Endothelial cell of hepatic sinusoid (primary cell): ENCODE data around the gene PLPP4.
"Not testable (repeated sequence)": the region's sequence is repeated elsewhere in the genome, so short reads cannot be mapped to it uniquely, and the experiment has no call there.

ENCODE experiments used
- in situ Hi-C: cut with HindIII; loops from 2 replicates; pipeline ENCODE4 v1.10.0; 2017; ENCODE audit warnings: low sequenced_read_pairs

The PLPP4 gene

GRCh38 chr10:120485946-120486345 lies 28.9 kb downstream of the PLPP4 start:
- in situ Hi-C loops = no loop called here

- in situ Hi-C loops = no loop called here
Observed at GRCh38 chr10:120486671-120487205, 29.7 kb downstream of the PLPP4 start.

DNA sequence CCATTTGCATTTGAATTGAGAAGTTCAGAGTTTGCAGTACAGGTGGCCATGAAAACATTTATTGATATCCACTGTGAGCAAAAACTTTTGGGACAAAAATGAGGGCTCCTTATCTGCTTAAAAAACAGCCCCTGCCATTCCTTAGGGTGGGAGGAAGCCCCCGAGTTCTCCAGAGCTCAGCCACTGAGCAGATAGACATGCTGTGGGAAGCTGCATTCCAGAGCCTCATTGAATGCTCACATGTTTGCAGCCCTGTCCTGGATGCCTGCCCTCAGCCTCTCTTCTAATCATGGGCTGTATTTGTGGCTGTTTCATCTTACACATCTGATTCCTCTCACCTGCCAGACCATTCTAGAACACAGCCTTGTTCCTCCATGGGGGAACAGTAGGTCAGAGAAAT lies 33.3 kb downstream of the PLPP4 start:
- in situ Hi-C loops = no loop called here

GRCh38 chr10:120492346-120492745 lies 35.3 kb downstream of the PLPP4 start:
- in situ Hi-C loops = no loop called here

DNA sequence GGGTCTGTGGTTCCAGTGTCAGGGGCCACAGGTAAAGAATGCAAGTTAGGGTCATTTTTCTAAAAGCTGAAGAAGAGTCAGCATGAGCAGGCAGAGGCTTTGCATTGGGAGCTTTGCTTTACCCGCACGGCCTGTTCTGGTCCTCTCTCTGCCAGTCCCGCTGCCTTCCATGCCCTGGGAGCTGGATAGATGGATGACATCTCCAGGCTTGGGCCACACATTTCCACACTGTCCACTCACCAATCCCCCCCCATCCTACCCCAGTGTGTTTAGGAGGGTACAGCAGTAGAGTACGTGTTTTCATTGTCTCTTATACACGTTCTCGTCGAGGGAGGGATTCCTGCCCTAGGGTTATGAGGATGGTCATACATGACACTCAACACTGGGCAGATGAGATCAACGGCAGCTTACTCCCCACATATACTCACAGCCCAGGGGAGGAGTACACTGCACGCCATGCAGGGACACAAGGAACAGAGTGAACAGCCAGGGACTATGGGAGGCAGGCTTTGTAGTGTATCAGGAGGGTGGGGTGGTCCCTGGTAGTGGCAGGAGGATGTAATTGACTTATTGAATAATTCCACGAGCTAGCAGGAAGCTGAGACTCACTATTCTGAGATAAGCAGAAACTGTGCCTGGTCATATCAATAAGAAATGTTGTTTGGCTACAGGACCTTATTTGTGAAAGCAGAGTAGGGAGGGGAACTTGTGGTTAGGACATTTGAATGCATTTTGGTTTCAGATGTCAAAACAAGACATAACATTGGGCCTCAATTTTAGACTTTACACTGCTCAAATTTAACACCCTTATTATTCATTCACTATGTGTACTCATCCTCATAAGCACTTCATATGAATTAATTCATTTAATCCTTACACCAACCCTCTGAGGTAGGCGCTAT lies 36.6 kb downstream of the PLPP4 start:
- in situ Hi-C loops = no loop called here

DNA sequence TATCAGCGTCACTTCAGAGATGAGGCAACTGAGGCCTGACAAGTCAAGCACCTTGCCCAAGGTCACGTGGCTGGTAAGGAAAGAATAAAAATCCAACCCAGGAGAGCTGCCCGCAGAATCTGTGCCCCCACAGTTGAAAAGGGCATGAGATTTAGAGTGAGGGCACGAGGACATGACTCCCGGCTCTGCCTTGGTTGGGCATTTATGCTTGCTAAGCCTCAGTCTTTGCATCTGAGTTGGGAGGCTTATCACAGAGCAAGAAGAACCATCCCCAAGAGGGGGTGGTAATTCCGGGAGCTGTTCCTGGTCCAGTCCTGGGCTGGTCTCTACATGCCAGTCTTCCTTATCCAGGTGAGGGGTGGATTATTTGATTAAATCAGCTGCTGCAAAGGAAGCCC lies 37.3 kb downstream of the PLPP4 start:
- in situ Hi-C loops = no loop called here

DNA sequence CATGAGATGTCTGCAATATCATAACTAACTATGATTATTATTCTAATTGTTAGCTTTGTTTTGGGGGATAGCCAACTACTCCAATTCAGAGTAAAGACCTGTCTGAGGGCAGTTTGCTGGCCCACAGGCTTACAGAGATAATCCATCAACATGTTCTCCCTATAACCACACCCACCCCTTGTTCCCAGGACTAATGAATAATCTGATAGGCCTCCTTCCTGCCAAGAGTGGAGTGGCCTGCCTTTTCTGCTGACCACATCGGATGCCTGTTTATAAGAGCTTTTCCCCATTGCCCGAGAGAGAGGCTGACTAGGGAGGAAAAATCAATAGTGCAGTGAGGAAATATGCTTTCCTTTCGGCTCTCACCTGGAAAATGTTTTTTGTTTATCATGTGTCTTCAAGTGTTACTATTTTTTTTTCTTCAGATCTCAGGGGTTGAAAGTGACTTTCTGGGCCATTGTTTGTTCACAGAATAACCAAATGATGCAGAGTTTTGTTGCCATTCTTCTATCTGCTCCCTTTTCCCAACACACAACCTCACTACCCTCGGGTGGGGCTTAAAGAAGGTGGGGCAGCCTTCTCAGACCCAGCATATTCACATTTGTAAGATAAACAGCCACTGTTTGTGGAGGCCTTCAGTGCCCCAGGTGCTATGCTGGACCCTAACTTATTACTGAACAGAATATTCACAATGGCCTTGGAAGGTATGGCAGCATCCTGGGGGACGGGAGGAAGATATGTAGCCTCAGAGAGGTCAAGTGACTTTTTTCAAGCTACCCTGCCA lies 38.4 kb downstream of the PLPP4 start:
- in situ Hi-C loops = no loop called here

- in situ Hi-C loops = no loop called here
Observed at GRCh38 chr10:120499883-120500282, 42.9 kb downstream of the PLPP4 start.

GRCh38 chr10:120503689-120504088 lies 46.7 kb downstream of the PLPP4 start:
- in situ Hi-C loops = no loop called here

GRCh38 chr10:120504227-120504626 lies 47.2 kb downstream of the PLPP4 start:
- in situ Hi-C loops = not testable (repeated sequence)

GRCh38 chr10:120505056-120505455 lies 48.0 kb downstream of the PLPP4 start:
- in situ Hi-C loops = no loop called here

DNA sequence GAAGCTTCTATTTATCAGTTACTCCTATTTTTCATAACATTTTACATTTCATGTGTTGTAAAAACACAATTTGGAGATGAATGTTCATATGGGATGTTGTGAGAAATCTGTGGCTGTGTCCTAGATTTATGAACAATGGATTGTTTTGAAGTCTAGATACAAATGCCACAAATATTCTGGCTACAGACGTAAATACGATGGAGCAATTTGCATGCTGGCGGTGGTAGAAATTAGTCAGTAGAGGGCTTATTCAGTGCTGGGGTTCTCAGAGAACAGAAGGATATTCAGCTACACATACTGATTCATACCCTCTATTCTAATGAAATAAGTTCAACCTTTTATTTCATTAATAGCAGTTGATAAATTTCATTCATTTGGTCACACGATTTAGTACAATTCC lies 48.8 kb downstream of the PLPP4 start:
- in situ Hi-C loops = no loop called here

GRCh38 chr10:120506674-120507073 lies 49.6 kb downstream of the PLPP4 start:
- in situ Hi-C loops = no loop called here

- in situ Hi-C loops = no loop called here
Observed at GRCh38 chr10:120507175-120507574, 50.1 kb downstream of the PLPP4 start.

GRCh38 chr10:120507651-120508050 lies 50.6 kb downstream of the PLPP4 start:
- in situ Hi-C loops = no loop called here

- in situ Hi-C loops = no loop called here
Observed at GRCh38 chr10:120508393-120508792, 51.4 kb downstream of the PLPP4 start.

GRCh38 chr10:120508966-120509365 lies 51.9 kb downstream of the PLPP4 start:
- in situ Hi-C loops = no loop called here

DNA sequence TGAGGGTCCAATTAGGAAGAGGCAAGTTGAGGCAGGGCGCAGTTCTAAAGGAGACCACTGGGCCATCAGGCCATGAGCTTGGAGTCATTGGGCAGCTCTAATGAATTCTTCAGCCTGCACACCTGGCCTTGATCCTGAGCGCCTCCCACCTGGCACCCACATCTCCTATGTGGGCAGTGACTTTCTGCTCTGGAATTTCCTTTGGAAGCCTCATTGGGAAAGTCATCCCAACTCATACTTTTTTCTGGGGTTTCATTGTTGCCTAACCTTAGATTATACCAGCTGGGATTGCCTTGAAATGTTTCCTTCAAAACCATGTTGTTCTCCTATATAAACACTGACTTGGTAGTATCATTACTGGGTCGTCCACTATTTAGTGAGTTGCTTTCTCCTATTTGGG lies 54.1 kb downstream of the PLPP4 start:
- in situ Hi-C loops = no loop called here

- in situ Hi-C loops = no loop called here
Observed at GRCh38 chr10:120513307-120513796, 56.3 kb downstream of the PLPP4 start.

DNA sequence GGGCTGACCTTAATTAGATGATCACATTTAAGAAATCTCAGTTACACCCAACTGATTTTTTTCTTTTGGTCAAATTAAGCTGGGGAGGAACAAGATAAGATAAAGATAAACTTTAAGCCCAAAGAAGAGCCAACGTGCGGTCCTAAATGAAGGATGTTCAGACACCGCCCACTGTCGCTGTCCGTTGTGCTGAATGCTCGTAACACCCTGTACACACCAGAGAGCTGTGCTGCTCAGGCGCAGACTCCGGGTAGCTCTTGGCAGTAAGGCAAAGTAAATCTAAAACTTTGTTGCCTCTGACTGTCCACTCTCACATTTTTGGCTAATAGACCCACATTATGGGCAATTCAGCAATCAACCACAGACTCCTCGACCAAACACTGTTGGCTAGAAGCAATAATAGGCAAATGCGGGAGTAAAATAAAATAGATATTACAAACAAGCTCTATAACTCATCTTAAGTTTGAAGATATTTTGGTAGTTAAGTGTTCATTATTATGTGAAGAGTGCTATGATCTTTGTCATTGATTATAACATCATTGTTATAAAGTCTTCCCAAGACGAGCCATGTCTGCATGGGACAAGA lies 57.1 kb downstream of the PLPP4 start:
- in situ Hi-C loops = no loop called here

- in situ Hi-C loops = no loop called here
Observed at GRCh38 chr10:120514959-120515358, 57.9 kb downstream of the PLPP4 start.
